Left forelimb (tissue), 1 donor: ENCODE measurements around the gene STAMBPL1.
"Not testable (repeated sequence)": the region's sequence is repeated elsewhere in the genome, so short reads cannot be mapped to it uniquely, and the experiment has no call there.

Experiments
- DNase-seq: peaks from one replicate; pipeline ENCODE4 v3.0.0-alpha.2; 2018; ENCODE audit warnings: low spot score

The STAMBPL1 gene

GRCh38 chr10:88879534-88880281, at the start of gene STAMBPL1:
TSS of gene STAMBPL1 (plus strand) at chr10:88880245. CDS start at chr10:88901709, 21,464 bp downstream.
- DNase-seq, result no peak

- no peak for DNase-seq
Observed at GRCh38 chr10:88830643-88831268, 49.3 kb upstream of the STAMBPL1 start.

- DNase-seq, result no peak
Observed at GRCh38 chr10:88831709-88832108, 48.3 kb upstream of the STAMBPL1 start.

- no peak for DNase-seq
Observed at GRCh38 chr10:88832376-88832775, 47.7 kb upstream of the STAMBPL1 start.

GRCh38 chr10:88833156-88833555, 46.9 kb upstream of the STAMBPL1 start:
- DNase-seq, result no peak

GRCh38 chr10:88833723-88834122, 46.3 kb upstream of the STAMBPL1 start:
- no peak for DNase-seq

GRCh38 chr10:88835096-88835909, 44.7 kb upstream of the STAMBPL1 start:
- DNase-seq, result peak; percentile 83

GRCh38 chr10:88835910-88836221, 44.2 kb upstream of the STAMBPL1 start:
- no peak for DNase-seq

GRCh38 chr10:88837632-88838031, 42.4 kb upstream of the STAMBPL1 start:
- not testable (repeated sequence) for DNase-seq

- DNase-seq, result no peak
Observed at GRCh38 chr10:88838766-88839350, 41.2 kb upstream of the STAMBPL1 start.

GRCh38 chr10:88840104-88840503, 39.9 kb upstream of the STAMBPL1 start:
- no peak for DNase-seq

GRCh38 chr10:88840881-88841280, 39.2 kb upstream of the STAMBPL1 start:
- no peak for DNase-seq

- DNase-seq, result no peak
Observed at GRCh38 chr10:88841316-88842111, 38.5 kb upstream of the STAMBPL1 start.

- no peak for DNase-seq
Observed at GRCh38 chr10:88843171-88843570, 36.9 kb upstream of the STAMBPL1 start.

GRCh38 chr10:88848499-88848898, 31.5 kb upstream of the STAMBPL1 start:
- DNase-seq, result no peak

- DNase-seq, result no peak
Observed at GRCh38 chr10:88849234-88849633, 30.8 kb upstream of the STAMBPL1 start.

- DNase-seq, result no peak
Observed at GRCh38 chr10:88850712-88851111, 29.3 kb upstream of the STAMBPL1 start.

GRCh38 chr10:88851706-88852105, 28.3 kb upstream of the STAMBPL1 start, which contains the start of gene ANKRD22:
TSS of gene ANKRD22 (minus strand) at chr10:88851844. CDS start at chr10:88851607, 237 bp downstream.
- DNase-seq, result no peak

- DNase-seq, result no peak
Observed at GRCh38 chr10:88852327-88852726, 27.7 kb upstream of the STAMBPL1 start.

- DNase-seq, result no peak
Observed at GRCh38 chr10:88853155-88853881, 26.7 kb upstream of the STAMBPL1 start.

- DNase-seq, result no peak
Observed at GRCh38 chr10:88854684-88855083, 25.4 kb upstream of the STAMBPL1 start.
